Measurements from ENCODE around the gene ZNF446. TPM values are rescaled to one million over a fixed set of nuclear protein-coding genes. Genes with fewer than 3 reads are reported as not detected.

Gene ZNF446
- total and polyA plus RNA-seq, 2 donors (not counting 1 experiment from before 2014, with no cell fraction given), result 15.0 to 18.9 TPM

GRCh38 chr19:58468216-58468839 lies 7.8 kb upstream of the ZNF446 start:
- POLR2A ChIA-PET, result no interaction called here
- Histone ChIP-seq H4K20me1 (ENCODE audit: control insufficient read depth, insufficient read depth, low read length, poor library complexity, severe bottlenecking) (peaks cover 4% of the 10 kb centered on the region), H3K4me3 (ENCODE audit: control extremely low read depth in 1 of 5, extremely low read depth in 1 of 5, insufficient read depth in 1 of 5, low read depth in 2 of 5, low read length in 4 of 5) (no peak overlapping the region), H3K79me2 (ENCODE audit: control insufficient read depth, insufficient read depth, low read length) (peaks cover 24% of the 10 kb centered on the region), H3K27ac (ENCODE audit: low read length in 2 of 2) (no peak overlapping the region), H3K36me3 (replicated peaks in 1 of 2; ENCODE audit: control extremely low read depth in 1 of 2, control insufficient read depth in 1 of 2, extremely low read depth in 1 of 2, insufficient read depth in 2 of 2, low read length in 1 of 2) (peaks cover 4 to 14% of the 10 kb centered on the region in 2 experiments), H3K9me3 (ENCODE audit: control extremely low read depth in 1 of 3, control insufficient read depth in 2 of 3, insufficient read depth in 1 of 3, low read length in 2 of 3) (peaks cover 0 to 6% (median 0%) of the 10 kb centered on the region in 3 donors), H3K9ac (ENCODE audit: low read length) (no peak overlapping the region), H3K4me2 (replicated peaks; ENCODE audit: low read depth, low read length, poor library complexity, severe bottlenecking) (peak overlapping the region; percentile 5), H2AFZ (ENCODE audit: insufficient read depth, low read depth, low read length, poor library complexity, severe bottlenecking) (no peak overlapping the region), H3K4me1 (ENCODE audit: control insufficient read depth in 2 of 2, insufficient read depth in 2 of 2, low read length in 2 of 2) (peaks cover 8 to 25% of the 10 kb centered on the region in 2 donors), H3K27me3 (replicated peaks in 1 of 4; ENCODE audit: control extremely low read depth in 1 of 4, control insufficient read depth in 3 of 4, insufficient read depth in 4 of 4, low read length in 3 of 4) (no peaks in the 10 kb centered on the region)
- ATAC-seq (ENCODE audit: low read depth) (no peak), DNase-seq (no peak)
- Mint-ChIP-seq H3K27ac (peak overlapping the region; percentile 20), H3K4me1 (peaks cover 26% of the 10 kb centered on the region), H3K9me3 (ENCODE audit: insufficient read depth) (no peaks in the 10 kb centered on the region), H3K4me3 (peak overlapping the region; percentile 85), H3K27me3 (no peaks in the 10 kb centered on the region)
- intact Hi-C loops (cut with micrococcal nuclease), result no loop called here
- WGBS (ENCODE audit: insufficient coverage), result 78% methylated on average over 5 of the region's 5 CpGs
- TF ChIP-seq, protein P1, sequence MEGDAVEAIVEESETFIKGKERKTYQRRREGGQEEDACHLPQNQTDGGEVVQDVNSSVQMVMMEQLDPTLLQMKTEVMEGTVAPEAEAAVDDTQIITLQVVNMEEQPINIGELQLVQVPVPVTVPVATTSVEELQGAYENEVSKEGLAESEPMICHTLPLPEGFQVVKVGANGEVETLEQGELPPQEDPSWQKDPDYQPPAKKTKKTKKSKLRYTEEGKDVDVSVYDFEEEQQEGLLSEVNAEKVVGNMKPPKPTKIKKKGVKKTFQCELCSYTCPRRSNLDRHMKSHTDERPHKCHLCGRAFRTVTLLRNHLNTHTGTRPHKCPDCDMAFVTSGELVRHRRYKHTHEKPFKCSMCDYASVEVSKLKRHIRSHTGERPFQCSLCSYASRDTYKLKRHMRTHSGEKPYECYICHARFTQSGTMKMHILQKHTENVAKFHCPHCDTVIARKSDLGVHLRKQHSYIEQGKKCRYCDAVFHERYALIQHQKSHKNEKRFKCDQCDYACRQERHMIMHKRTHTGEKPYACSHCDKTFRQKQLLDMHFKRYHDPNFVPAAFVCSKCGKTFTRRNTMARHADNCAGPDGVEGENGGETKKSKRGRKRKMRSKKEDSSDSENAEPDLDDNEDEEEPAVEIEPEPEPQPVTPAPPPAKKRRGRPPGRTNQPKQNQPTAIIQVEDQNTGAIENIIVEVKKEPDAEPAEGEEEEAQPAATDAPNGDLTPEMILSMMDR (IDR thresholded peaks at IDR 0.05), result no peak
- TF ChIP-seq EZH2 (IDR thresholded peaks at IDR 0.05; ENCODE audit: borderline replicate concordance, insufficient read depth, low read depth, low read length, poor library complexity, severe bottlenecking), result no peak
- CTCF ChIA-PET, result no interaction called here

DNA sequence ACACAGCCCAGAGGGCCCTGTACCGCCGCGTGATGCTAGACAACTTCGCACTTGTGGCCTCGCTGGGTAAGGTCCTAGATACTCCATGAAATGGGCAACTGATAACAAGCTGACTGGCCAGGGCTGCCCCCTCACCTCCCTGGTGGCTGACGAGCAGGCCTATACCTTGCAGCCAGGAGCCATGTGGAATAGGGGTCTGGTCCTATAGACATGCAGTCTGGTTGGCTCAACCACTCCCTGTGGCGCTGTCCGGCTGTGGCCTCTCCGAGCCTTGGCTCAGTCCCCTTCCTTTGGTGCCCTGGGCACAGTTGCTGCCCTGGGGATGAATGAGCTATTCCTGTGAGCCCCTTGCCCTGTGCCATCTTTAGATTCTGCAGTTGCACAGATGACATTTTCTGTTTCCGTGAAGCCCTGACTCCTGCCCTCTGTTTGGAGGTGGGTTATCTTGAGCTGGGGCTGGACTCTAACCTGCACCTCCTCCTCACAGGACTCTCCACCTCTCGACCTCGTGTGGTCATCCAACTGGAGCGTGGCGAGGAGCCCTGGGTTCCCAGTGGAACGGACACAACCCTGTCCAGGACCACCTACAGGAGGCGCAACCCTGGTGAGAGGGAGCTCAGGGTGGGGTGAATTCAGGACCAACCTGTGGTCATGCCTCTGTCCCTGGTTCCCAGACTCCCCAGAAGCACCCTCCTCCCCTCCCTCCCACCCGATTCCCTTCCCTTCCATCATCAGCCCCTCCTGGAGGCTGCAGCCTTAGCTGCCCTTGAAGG lies 6.7 kb upstream of the ZNF446 start:
- intact Hi-C loops (cut with micrococcal nuclease), result no loop called here
- ChIA-PET CTCF (no interaction called here), POLR2A (interaction anchor here (0.5 kb wide), 1 partner anchor 125 kb away, joined by 6 read pairs; no protein-coding TSS in a partner anchor)
- H3K9me3 ChIP-seq (ENCODE audit: control extremely low read depth in 1 of 3, control insufficient read depth in 2 of 3, insufficient read depth in 1 of 3, low read length in 2 of 3), result peaks cover 0 to 6% (median 0%) of the 10 kb centered on the region in 3 donors
- H3K4me2 ChIP-seq (replicated peaks; ENCODE audit: low read depth, low read length, poor library complexity, severe bottlenecking), result no peak overlapping the region
- H3K4me3 ChIP-seq (ENCODE audit: control extremely low read depth in 1 of 5, extremely low read depth in 1 of 5, insufficient read depth in 1 of 5, low read depth in 2 of 5, low read length in 4 of 5), result no peak overlapping the region
- no peak for DNase-seq
- H3K9me3 Mint-ChIP-seq (ENCODE audit: insufficient read depth), result no peaks in the 10 kb centered on the region
- no peak overlapping the region for H2AFZ ChIP-seq (ENCODE audit: insufficient read depth, low read depth, low read length, poor library complexity, severe bottlenecking)
- peaks cover 24% of the 10 kb centered on the region for H3K79me2 ChIP-seq (ENCODE audit: control insufficient read depth, insufficient read depth, low read length)
- no peak overlapping the region for H3K27ac Mint-ChIP-seq
- peaks cover 8 to 25% of the 10 kb centered on the region in 2 donors for H3K4me1 ChIP-seq (ENCODE audit: control insufficient read depth in 2 of 2, insufficient read depth in 2 of 2, low read length in 2 of 2)
- no peak overlapping the region for H3K9ac ChIP-seq (ENCODE audit: low read length)
- peaks cover 4% of the 10 kb centered on the region for H4K20me1 ChIP-seq (ENCODE audit: control insufficient read depth, insufficient read depth, low read length, poor library complexity, severe bottlenecking)
- H3K27ac ChIP-seq (ENCODE audit: low read length in 2 of 2), result no peak overlapping the region
- TF ChIP-seq EZH2 (IDR thresholded peaks at IDR 0.05; ENCODE audit: borderline replicate concordance, insufficient read depth, low read depth, low read length, poor library complexity, severe bottlenecking), result no peak
- TF ChIP-seq, protein P1 (IDR thresholded peaks at IDR 0.05), result no peak
- WGBS (ENCODE audit: insufficient coverage), result 96% methylated on average over 13 of the region's 17 CpGs
- no peaks in the 10 kb centered on the region for H3K27me3 Mint-ChIP-seq
- peaks cover 4 to 14% of the 10 kb centered on the region in 2 experiments for H3K36me3 ChIP-seq (replicated peaks in 1 of 2; ENCODE audit: control extremely low read depth in 1 of 2, control insufficient read depth in 1 of 2, extremely low read depth in 1 of 2, insufficient read depth in 2 of 2, low read length in 1 of 2)
- H3K27me3 ChIP-seq (replicated peaks in 1 of 4; ENCODE audit: control extremely low read depth in 1 of 4, control insufficient read depth in 3 of 4, insufficient read depth in 4 of 4, low read length in 3 of 4), result no peaks in the 10 kb centered on the region
- peak overlapping the region; percentile 85 for H3K4me3 Mint-ChIP-seq
- no peak for ATAC-seq (ENCODE audit: low read depth)
- peaks cover 24% of the 10 kb centered on the region for H3K4me1 Mint-ChIP-seq
